GM12878 (cell line): ENCODE results near the gene KIRREL3. TPM values are rescaled to one million over a fixed set of nuclear protein-coding genes. Genes with fewer than 3 reads are reported as not detected.

Experiments
- ATAC-seq: fragments of 200-7000 bp; cut with Tn5 transposase; 3 replicates; pipeline ENCODE4 v1.9.1; 2020; ENCODE audit warnings: mild to moderate bottlenecking, moderate library complexity
- BruUV-seq: library from RNA; stranded (reverse); fragments of 400-500 nt; replicated peaks from 2 replicates; lab custom pipeline; 2021; lab: Mats Ljungman, UMichigan
- CTCF ChIA-PET: fragments of 300-600 bp; sonication (Branson Sonifier 250); formaldehyde crosslinking; extraction: SDS; loops from one replicate; lab custom pipeline; 2021; ENCODE audit warnings: inconsistent platforms; lab: Yijun Ruan, JAX
- POLR2A ChIA-PET: fragments of 350-600 bp; formaldehyde crosslinking; extraction: SDS; loops from one replicate; lab custom pipeline; 2021; ENCODE audit warnings: inconsistent platforms; lab: Charles Lee
- RAD21 ChIA-PET: fragments of 300-600 bp; sonication (Branson Sonifier 250); formaldehyde crosslinking; loops from one replicate; lab custom pipeline; 2023; ENCODE audit warnings: antibody characterized with exemption; ENCODE audit not compliant: unreplicated experiment; lab: Charles Lee
- SMC1A ChIA-PET: fragments of 300-600 bp; sonication (Branson Sonifier 250); formaldehyde crosslinking; loops from one replicate; lab custom pipeline; 2023; ENCODE audit not compliant: unreplicated experiment, uncharacterized antibody; lab: Charles Lee
- DNase-seq: peaks from one replicate; pipeline ENCODE4 v3.0.0-alpha.2; 2011; ENCODE audit warnings: low read depth, low spot score
- FAIRE-seq: peaks from 3 replicates; lab custom pipeline; 2011; peaks lifted over from hg19 to GRCh38; lab: Jason Lieb, UNC
- H2AFZ ChIP-seq: 2 replicates; pipeline ENCODE4 v1.6.0; 2011; ENCODE audit warnings: low read depth, low read length, control low read depth; ENCODE audit not compliant: control insufficient read depth
- H3K27ac ChIP-seq: 2 replicates; pipeline ENCODE4 v1.5.1; 2011; ENCODE audit warnings: control low read depth; ENCODE audit not compliant: control insufficient read depth, insufficient read depth
- H3K27me3 ChIP-seq, 2 experiments: replicated peaks in 1 of 2; 2 replicates each; pipeline versions ENCODE4 v1.6.0 to v1.6.1; 2011; ENCODE audit warnings: low read length in 1 of 2; ENCODE audit not compliant: control insufficient read depth in 2 of 2, insufficient read depth in 2 of 2
- H3K36me3 ChIP-seq, 2 experiments: 2 replicates each; pipeline ENCODE4 v1.5.1; 2011; ENCODE audit warnings: low read length in 1 of 2; ENCODE audit not compliant: control insufficient read depth in 2 of 2, insufficient read depth in 2 of 2
- H3K4me1 ChIP-seq: 2 replicates; pipeline ENCODE4 v1.6.1; 2011; ENCODE audit warnings: mild to moderate bottlenecking, low read length, moderate library complexity, mixed read lengths; ENCODE audit not compliant: control insufficient read depth, insufficient read depth
- H3K4me2 ChIP-seq: 2 replicates; pipeline ENCODE4 v1.6.0; 2011; ENCODE audit warnings: control low read depth; ENCODE audit not compliant: control insufficient read depth, insufficient read depth
- H3K4me3 ChIP-seq: fragments of 200-600 bp; sonication (generic); 2 replicates; pipeline ENCODE4 v1.5.1; 2016
- H3K79me2 ChIP-seq: 2 replicates; pipeline ENCODE4 v1.6.0; 2011; ENCODE audit warnings: low read length; ENCODE audit not compliant: control insufficient read depth, insufficient read depth
- H3K9ac ChIP-seq: 2 replicates; pipeline ENCODE4 v1.8.0; 2011; ENCODE audit warnings: low read length, control low read depth, mixed read lengths; ENCODE audit not compliant: control insufficient read depth, insufficient read depth
- H3K9me3 ChIP-seq: replicated peaks from 3 replicates; pipeline ENCODE4 v1.5.1; 2011; ENCODE audit warnings: mild to moderate bottlenecking, low read length; ENCODE audit not compliant: control insufficient read depth, insufficient read depth
- H4K20me1 ChIP-seq: 2 replicates; pipeline ENCODE4 v1.6.0; 2011; ENCODE audit not compliant: control insufficient read depth, insufficient read depth
- CREM ChIP-seq: IDR thresholded peaks from 2 replicates; pipeline ENCODE4 v1.6.1; 2014; ENCODE audit warnings: antibody characterized with exemption, low read depth
- E2F4 ChIP-seq: IDR thresholded peaks from 2 replicates; pipeline ENCODE4 v1.6.1; 2012; ENCODE audit warnings: low read depth, low read length, improper control_type of control experiment
- HSF1 ChIP-seq: fragments of 150-350 bp; IDR thresholded peaks from 2 replicates; pipeline ENCODE4 v1.6.1; 2014; ENCODE audit warnings: mild to moderate bottlenecking, low read depth, low read length
- LARP7 ChIP-seq: fragments of 450-650 bp; IDR thresholded peaks from 2 replicates; pipeline ENCODE4 v1.6.1; 2017; ENCODE audit warnings: mild to moderate bottlenecking
- MEF2B ChIP-seq: fragments of 450-650 bp; IDR thresholded peaks from 2 replicates; pipeline ENCODE4 v1.6.1; 2018; ENCODE audit warnings: mild to moderate bottlenecking, moderate library complexity; ENCODE audit not compliant: partially characterized antibody, poor library complexity, severe bottlenecking
- NBN ChIP-seq: fragments of 450-650 bp; IDR thresholded peaks from 2 replicates; pipeline ENCODE4 v1.6.1; 2016
- NR2F1 ChIP-seq: fragments of 450-650 bp; conservative IDR thresholded peaks from 2 replicates; pipeline ENCODE4 v1.6.1; 2017; ENCODE audit warnings: mild to moderate bottlenecking
- SREBF1 ChIP-seq: IDR thresholded peaks from 2 replicates; pipeline ENCODE4 v1.6.1; 2012; ENCODE audit warnings: mild to moderate bottlenecking, low read length
- ZBED1 ChIP-seq: IDR thresholded peaks from 2 replicates; pipeline ENCODE4 v1.6.1; 2016; ENCODE audit warnings: borderline replicate concordance
- ZNF217 ChIP-seq: fragments of 450-650 bp; IDR thresholded peaks from 2 replicates; pipeline ENCODE4 v1.6.1; 2017; ENCODE audit warnings: antibody characterized with exemption, mild to moderate bottlenecking
- ZSCAN29 ChIP-seq: fragments of 450-650 bp; IDR thresholded peaks from 2 replicates; pipeline ENCODE4 v1.6.1; 2017; ENCODE audit warnings: mild to moderate bottlenecking, moderate library complexity
- ZZZ3 ChIP-seq: IDR thresholded peaks from 2 replicates; pipeline ENCODE4 v1.6.1; 2011; ENCODE audit warnings: low read depth; ENCODE audit not compliant: control insufficient read depth, insufficient read length
- WGBS: methylation state at CpG from one replicate; pipeline ENCODE4 v1.1.6; 2016; ENCODE audit warnings: low lambda C conversion rate; ENCODE audit not compliant: insufficient replicate concordance, insufficient coverage; ENCODE audit errors: missing lambda C conversion rate; 5-methylcytosine and 5-hydroxymethylcytosine counted together
- in situ Hi-C: fragments of 300-500 bp; cut with MboI; formaldehyde crosslinking; loops from 9 replicates; pipeline ENCODE4 v1.14.3; 2018; ENCODE audit warnings: mixed read lengths
- intact Hi-C: fragments of 100-400 bp; cut with micrococcal nuclease; formaldehyde crosslinking; loops from one replicate; pipeline ENCODE4 v1.14.2; 2022; ENCODE audit not compliant: unreplicated experiment
- polyA plus RNA-seq, 11 experiments: library from polyadenylated mRNA; depleted of rRNA in 4 of 11; unstranded in 6 of 11; stranded (reverse) in 5 of 11; fragments of >200 nt; fragmentation: Nextera tagmentation in 4 of 11; fragmentation: Illumina TruSeq in 1 of 11; extraction: Ambion mirVana in 4 of 11; extraction: Trizol in 1 of 11; gene quantifications; 1 replicate in 1 of 11; 2 replicates in 10 of 11; pipeline versions ENCODE4 v1.2.1 to v1.2.3, GENCODE V29; 2011 to 2016; ENCODE audit warnings: inconsistent platforms in 2 of 11, missing spikeins in 2 of 11, low read depth in 1 of 11
- total RNA-seq, 4 experiments: library from RNA; depleted of rRNA in 3 of 4; stranded (reverse); fragments of >200 nt in 3 of 4; fragmentation: Illumina TruSeq in 1 of 4; extraction: Trizol in 1 of 4; gene quantifications; 2 replicates each; pipeline versions ENCODE4 v1.2.1 to v1.2.3, GENCODE V29; 2013 to 2021
- TF ChIP-seq, protein P1 (sequence below): fragments of 450-650 bp; IDR thresholded peaks from 2 replicates; pipeline ENCODE4 v1.6.1; 2017; ENCODE audit warnings: antibody characterized with exemption, mild to moderate bottlenecking, moderate library complexity

Gene KIRREL3
- total and polyA plus RNA-seq, 10 of the 15 experiments (the other 5 are each of a cell fraction or from before 2014, with no cell fraction given), result under 0.01 TPM; not detected in 9

GRCh38 chr11:126696982-126697381 is 303.6 kb downstream of the KIRREL3 start:
- in situ Hi-C loops, result no loop called here
- no peak overlapping the region for H3K4me3 ChIP-seq
- no peaks in the 10 kb centered on the region; a peak in 1 of 4 replicates for H3K27me3 ChIP-seq
- intact Hi-C loops, result no loop called here
- no peak overlapping the region for H3K9ac ChIP-seq
- TF ChIP-seq LARP7, result no peak
- no peak for TF ChIP-seq NR2F1
- no peak for TF ChIP-seq NBN
- TF ChIP-seq, protein P1, sequence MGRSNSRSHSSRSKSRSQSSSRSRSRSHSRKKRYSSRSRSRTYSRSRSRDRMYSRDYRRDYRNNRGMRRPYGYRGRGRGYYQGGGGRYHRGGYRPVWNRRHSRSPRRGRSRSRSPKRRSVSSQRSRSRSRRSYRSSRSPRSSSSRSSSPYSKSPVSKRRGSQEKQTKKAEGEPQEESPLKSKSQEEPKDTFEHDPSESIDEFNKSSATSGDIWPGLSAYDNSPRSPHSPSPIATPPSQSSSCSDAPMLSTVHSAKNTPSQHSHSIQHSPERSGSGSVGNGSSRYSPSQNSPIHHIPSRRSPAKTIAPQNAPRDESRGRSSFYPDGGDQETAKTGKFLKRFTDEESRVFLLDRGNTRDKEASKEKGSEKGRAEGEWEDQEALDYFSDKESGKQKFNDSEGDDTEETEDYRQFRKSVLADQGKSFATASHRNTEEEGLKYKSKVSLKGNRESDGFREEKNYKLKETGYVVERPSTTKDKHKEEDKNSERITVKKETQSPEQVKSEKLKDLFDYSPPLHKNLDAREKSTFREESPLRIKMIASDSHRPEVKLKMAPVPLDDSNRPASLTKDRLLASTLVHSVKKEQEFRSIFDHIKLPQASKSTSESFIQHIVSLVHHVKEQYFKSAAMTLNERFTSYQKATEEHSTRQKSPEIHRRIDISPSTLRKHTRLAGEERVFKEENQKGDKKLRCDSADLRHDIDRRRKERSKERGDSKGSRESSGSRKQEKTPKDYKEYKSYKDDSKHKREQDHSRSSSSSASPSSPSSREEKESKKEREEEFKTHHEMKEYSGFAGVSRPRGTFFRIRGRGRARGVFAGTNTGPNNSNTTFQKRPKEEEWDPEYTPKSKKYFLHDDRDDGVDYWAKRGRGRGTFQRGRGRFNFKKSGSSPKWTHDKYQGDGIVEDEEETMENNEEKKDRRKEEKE, result no peak
- no peak for TF ChIP-seq SREBF1
- TF ChIP-seq MEF2B, result no peak
- TF ChIP-seq ZBED1, result no peak
- TF ChIP-seq ZZZ3, result no peak
- TF ChIP-seq HSF1, result no peak
- no peak for TF ChIP-seq CREM
- TF ChIP-seq ZNF217, result no peak
- no peak for TF ChIP-seq E2F4
- no peak for TF ChIP-seq ZSCAN29
- ATAC-seq (no peak), FAIRE-seq (no peak), DNase-seq (no peak)
- ChIA-PET POLR2A (no interaction called here), RAD21 (no interaction called here), SMC1A (no interaction called here), CTCF (no interaction called here)
- H3K79me2 ChIP-seq, result no peaks in the 10 kb centered on the region
- H3K4me2 ChIP-seq, result no peak overlapping the region
- no peaks in the 10 kb centered on the region for H3K9me3 ChIP-seq
- no peak overlapping the region for H3K27ac ChIP-seq
- peaks cover 16% of the 10 kb centered on the region for H3K4me1 ChIP-seq
- no peak overlapping the region for H2AFZ ChIP-seq
- no peaks in the 10 kb centered on the region for H3K36me3 ChIP-seq
- 60% methylated on average over 8 of the region's 8 CpGs for WGBS
- H4K20me1 ChIP-seq, result no peaks in the 10 kb centered on the region
- BruUV-seq, result no TSS peak
